ENCODE measurements around the gene AGK.

GRCh38 chr7:141704741-141705140 is 153.5 kb downstream of the AGK start:
- TF ChIP-seq CTCF (IDR thresholded peaks at IDR 0.05; ENCODE audit: control extremely low read depth in 1 of 3, insufficient read depth in 1 of 3, low read depth in 1 of 3, low read length in 3 of 3) (no peak), ATF2 (IDR thresholded peaks at IDR 0.05; ENCODE audit: low read length) (no peak), USF2 (IDR thresholded peaks at IDR 0.05; ENCODE audit: low read length) (no peak), RFX5 (IDR thresholded peaks at IDR 0.05; ENCODE audit: borderline replicate concordance, low read depth, low read length) (no peak), POLR2AphosphoS5 (IDR thresholded peaks at IDR 0.05; ENCODE audit: low read depth, low read length) (no peak), RAD21 (IDR thresholded peaks at IDR 0.05 in 1 of 2, conservative IDR thresholded peaks at IDR 0.05 in 1 of 2; ENCODE audit: low read depth in 2 of 2, low read length in 2 of 2) (no peak), JUND (IDR thresholded peaks at IDR 0.05; ENCODE audit: low read length) (no peak), SUZ12 (IDR thresholded peaks at IDR 0.05; ENCODE audit: low read length) (no peak)
